HG03066 (cell line): Measurements from ENCODE around the gene WBP2.

Source experiments
- ATAC-seq: cut with Tn5 transposase; IDR thresholded peaks from one replicate; pipeline ENCODE4 v1.9.1; 2021; ENCODE audit warnings: low read depth; ENCODE audit not compliant: unreplicated experiment

The WBP2 gene

DNA sequence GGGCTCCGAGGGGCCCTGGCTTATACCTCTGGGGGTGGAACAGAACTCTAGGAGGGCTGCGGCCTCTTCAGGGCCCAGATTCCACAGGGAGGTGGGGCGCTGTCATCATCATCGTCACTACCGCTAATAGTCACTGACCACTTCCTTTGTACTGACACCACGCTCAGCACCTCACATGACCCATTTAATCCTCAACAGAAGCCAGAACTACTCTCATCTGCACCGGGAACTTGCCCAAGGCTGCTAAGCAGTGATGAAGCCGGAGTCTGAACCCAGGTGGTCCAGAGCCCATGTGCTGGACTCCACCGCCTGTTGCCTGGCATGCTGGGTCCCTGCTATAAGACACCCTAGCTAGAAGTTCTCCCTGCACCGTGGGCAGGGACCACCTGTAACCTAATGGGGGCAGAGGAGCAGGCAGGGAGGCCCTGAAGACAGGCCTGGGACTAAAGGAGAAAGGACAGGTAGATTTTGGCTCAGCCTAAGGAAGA is 22.9 kb downstream of the WBP2 start:
- ATAC-seq: no peak

- no peak for ATAC-seq
These were observed 24.0 kb downstream of the WBP2 start for GRCh38 chr17:75831032-75831571.

DNA sequence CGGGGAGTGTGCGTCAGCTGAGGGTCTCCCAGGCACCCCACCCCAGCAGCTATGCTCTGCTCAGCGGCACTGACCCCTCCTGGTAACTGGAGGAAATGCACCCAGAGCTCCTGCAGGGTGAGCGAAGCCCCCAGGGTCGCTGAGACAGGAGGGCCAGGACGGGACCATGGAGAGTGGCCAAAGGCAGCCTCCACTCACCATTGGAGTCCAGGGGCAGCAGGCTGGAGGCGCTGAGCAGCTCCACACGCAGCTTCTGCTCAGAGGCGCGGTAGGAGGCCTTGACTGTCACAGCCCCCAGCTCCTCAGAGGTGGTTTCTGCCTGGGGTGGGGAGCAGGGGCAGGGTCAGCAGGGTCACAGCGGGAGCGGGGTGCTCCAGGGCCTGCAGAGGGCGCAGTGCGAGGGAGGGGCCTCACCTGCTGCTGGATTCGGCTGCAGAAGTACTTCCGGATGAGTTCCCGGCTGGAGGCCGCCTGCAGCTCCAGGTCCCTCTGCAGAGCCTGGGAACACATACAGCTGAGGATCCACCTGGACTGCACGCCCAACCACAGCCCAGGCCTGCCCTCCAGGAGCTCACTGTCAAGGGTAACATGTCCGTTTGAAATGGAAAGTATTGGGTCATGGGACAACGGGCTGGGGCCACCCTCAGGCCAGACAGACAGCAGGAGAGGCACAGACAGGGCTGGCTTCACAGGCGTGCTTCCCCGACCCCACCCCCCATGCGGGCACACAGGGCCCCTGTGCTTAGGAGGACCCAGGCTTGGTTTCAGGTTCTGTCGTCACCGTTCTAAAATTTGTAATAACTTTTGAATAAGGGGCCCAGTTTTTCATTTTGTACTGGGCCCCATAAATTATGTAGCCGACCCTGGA is 24.7 kb downstream of the WBP2 start:
- ATAC-seq: no peak

GRCh38 chr17:75829747-75830146 is 25.4 kb downstream of the WBP2 start:
- no peak for ATAC-seq

- ATAC-seq: no peak
These were observed 26.4 kb downstream of the WBP2 start for GRCh38 chr17:75828741-75829140.

DNA sequence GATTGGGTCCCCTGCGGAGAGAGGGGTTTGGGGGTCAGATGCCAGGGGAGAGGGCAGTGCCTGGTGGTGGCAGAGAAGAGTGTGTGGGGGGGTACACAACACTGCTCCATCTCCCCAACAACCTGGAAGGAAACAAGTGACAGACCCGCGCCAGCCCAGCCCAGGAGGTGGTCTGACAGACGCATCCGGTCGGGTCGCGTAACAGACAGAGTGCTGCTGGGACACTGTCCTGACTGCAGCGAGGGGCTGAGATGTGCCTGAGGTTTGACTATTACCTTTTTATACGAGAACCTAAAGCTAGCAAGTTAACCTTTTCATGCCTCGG is 27.1 kb downstream of the WBP2 start:
- no peak for ATAC-seq

GRCh38 chr17:75827308-75828075 is 27.6 kb downstream of the WBP2 start:
- ATAC-seq: no peak

DNA sequence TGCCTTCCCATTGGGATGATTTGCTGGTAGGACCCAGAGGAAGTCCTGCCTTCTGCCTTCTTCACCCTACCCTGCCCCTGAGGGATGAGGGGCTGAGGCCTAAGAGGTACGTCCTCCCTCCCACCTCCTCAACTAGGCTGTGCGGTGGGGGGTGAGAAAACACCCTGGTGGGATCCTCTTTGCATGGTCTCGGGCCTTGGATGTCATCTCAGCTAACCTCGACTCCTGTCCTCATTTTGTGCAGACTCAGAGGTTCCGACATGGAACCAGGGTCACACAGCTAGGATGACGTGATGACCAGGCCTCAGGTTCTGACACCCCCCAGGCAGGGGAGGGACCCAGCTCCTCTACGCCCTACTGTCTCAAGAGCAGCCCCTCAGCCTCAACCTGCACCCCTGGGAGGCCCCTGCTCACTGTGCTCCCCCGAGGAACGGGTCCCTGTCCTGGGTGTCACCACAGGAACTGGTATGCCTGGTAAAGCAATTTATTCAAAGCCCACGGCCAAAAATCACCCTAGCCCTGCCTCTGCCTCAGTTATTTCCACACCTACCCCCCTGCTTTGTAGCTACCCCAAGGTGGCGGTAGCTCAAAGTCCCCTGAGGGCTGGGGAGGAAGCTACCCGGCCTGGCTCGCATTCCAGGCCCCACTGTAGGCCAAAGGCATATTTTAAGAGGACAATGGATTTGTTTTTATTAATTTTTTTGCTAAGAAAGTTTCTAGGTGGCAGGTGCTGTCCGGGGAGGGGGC is 28.4 kb downstream of the WBP2 start:
- ATAC-seq: no peak

DNA sequence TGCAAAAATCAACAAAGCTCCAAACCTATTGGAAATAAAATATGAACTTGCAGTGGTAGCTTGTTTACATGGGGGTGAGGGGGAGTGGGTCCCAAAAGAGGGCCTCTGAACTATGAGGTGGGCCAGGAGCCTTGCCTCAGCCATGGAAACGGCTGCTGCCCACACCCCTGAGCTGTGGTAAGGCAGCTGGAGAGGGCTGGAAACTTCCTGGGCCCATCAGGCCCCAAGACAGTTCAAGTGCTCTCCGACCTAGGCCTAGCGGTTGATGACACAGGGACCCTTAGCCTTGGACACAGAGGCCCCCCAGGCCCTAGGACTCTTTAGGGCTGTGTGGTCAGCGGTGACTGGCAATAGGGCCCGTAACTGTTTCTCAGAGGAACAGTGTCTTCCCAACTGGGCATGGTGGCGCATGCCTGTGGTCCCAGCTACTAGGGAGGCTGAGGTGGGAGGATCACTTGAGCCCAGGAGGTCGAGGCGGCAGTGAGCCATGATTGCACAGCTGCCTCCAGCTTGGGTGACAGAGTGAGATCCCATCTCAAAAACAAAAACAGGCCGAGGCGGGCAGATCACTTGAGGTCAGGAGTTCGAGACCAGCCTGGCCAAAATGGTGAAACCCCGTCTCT is 29.3 kb downstream of the WBP2 start:
- no peak for ATAC-seq

GRCh38 chr17:75825149-75825552 is 30.0 kb downstream of the WBP2 start:
- no peak for ATAC-seq

DNA sequence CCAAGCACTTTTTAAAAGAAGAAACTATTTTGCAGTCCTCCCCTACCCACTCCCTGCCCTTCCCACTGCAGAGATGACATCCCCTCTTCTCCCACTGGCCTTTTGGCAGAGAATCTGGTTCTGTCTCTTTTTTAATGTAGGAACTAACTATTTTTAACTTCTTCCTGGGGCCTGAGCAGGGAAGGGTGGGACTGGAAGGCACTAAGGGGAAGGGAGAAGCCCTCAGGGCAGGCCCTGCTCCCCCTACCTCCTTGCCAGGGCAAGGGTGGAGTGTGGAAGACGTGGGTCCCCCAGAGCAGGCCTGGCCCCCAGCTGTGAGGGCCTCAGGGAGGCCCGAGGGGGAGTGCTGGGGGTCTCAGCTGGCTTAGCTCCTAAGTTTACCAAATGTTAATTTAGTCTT is 30.5 kb downstream of the WBP2 start:
- no peak for ATAC-seq

- no peak for ATAC-seq
These were observed 31.0 kb downstream of the WBP2 start for GRCh38 chr17:75824050-75824552.

- ATAC-seq: no peak
These were observed 31.7 kb downstream of the WBP2 start for GRCh38 chr17:75823257-75824041.

- ATAC-seq: no peak
These were observed 32.4 kb downstream of the WBP2 start for GRCh38 chr17:75822800-75823166.

DNA sequence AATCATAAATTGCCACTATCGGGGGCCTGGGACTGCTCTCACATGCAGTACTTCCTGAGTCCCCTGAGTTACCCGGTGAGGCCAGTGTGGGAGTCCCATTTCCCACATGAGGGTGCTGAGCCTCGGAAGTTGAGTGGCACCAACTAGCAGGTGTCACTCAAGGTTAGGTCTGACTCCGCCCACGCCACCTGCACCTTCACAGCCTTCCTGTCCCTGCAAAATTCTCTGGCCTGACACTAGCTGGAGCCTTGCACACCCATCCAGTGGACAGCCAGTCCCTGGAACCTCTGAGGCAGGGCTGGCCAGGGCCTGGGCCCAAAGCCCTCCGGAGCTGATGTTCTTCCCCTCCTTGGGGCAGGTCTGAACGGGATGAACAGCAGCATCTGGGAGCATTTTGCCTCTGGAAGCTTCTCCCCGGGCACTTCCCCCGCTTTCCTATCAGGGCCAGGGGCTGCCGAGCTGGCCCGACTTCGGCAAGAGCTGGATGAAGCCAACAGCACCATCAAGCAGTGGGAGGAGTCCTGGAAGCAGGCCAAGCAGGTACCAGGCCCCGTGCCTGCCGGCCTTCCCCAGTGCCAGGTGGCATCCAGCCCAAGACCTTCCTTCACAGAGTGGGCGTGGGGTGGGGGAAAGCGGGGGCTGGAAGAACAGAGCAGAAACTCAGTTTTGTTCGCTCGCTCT is 32.9 kb downstream of the WBP2 start:
- ATAC-seq: no peak

DNA sequence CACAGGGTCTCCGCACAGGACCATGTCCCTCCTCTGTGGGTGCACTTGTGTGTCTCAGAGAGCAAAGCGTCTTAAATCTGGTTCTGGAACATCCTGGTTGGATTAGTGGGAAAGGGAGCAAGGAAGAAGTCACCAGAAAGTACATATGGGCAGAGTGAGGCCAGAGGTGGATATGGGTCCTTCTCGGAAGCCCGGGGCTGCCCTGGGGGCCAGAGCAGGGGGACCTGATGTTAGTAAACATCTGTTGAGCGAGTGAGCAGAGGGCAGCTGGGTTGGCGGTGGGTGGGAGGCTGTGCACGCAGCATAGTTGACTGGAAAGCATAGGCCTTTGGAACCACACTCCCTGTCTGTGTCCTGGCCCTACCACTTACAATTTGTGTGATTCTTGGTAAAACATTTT is 33.6 kb downstream of the WBP2 start:
- ATAC-seq: no peak

DNA sequence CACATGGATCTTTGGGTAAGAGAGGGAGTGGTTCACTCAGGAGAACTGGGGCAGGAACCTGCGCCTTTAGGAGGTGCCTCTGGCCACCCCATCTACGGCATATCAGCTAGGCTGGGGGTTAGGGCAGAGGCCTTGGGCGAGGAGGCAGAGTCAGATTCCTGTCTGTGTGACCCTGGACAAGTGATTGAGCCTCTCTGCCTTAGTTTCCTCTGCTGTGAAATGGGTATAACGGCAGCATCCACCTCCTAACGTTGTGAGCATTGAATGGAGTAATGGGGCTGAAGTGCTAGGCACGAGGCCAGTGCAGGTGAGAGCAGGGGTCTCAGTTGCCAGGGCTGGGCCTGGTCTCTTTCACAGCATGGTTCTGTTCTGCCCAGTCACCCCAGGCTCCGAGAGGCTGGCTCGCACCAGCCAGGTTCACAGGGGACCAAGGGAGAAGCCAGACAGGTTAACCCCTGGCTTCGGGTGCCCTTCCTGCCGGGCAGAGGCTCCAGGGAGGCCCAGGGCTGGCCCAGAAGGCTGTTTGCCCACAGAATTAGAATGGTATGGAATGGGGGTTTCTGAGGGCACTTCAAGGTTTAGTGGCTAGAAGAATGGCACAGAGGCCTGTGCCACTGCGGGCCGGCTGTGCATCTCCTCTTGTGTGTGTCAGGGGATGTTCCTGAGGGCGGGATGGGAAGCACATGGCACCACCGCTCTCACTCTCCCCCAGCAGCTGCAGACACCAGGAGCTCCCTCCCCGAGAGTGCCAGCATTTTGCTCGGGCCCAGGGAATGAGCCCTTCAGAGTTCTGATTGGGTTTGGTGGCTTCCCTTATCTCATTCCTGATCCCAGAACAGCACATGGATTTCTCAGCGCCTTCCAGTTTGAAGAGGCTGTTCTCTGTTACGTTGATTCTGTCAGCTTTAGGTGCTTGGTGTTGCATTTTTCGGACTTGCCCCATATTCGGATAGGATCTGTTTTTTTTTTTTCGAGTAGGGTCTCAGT is 34.7 kb downstream of the WBP2 start:
- ATAC-seq: no peak

- no peak for ATAC-seq
These were observed 35.5 kb downstream of the WBP2 start for GRCh38 chr17:75819678-75820077.
